Breast epithelium (tissue), 3 donors: Measurements from ENCODE around the gene ID1.

Experiments
- POLR2A ChIP-seq: fragments of 450-650 bp; IDR thresholded peaks from one replicate; pipeline ENCODE4 v1.6.1; 2016; ENCODE audit warnings: antibody characterized with exemption, mild to moderate bottlenecking, moderate library complexity
- POLR2AphosphoS5 ChIP-seq, 3 donors: sonication (generic); formaldehyde crosslinking; IDR thresholded peaks; one replicate each; pipeline ENCODE4 v1.6.1; 2017; ENCODE audit warnings: antibody characterized with exemption in 3 of 3
- TF ChIP-seq, protein P1 (sequence below), 3 donors: fragments of 450-650 bp; IDR thresholded peaks; one replicate each; pipeline ENCODE4 v1.5.1; 2016 to 2017; ENCODE audit warnings: antibody characterized with exemption in 3 of 3, mild to moderate bottlenecking in 3 of 3, moderate library complexity in 3 of 3

DNA sequence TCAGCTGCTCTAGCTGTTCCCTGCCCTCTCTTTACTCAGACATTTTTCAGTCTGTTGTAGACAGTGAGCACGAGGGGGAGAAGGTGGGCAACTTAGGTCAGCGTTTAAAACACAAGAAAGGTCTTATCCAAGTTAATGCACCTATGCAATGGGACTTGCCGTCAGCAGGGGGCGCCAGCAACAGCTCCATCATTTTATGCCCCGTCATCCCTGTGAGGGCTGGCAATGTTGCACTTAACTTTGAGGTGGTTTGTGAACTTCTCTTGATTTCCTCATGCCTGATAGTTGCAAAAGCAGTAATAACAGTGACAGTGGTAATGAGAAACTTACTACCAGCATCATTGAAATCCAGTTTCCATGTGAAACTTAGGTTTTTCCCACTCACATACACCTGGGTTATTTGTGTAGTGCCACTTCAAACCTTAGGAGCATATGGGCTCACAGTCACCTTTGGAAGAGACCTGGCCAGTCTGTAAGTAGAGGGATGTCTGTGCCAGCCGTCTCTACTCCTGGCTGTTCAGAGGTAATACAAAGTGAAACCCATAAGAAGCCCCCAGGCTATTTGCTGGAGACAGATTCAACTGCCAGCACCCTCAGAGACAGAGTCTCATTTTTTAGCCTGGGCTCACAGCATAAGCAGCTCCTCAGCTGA, 44.9 kb upstream of the ID1 start:
- TF ChIP-seq, protein P1, sequence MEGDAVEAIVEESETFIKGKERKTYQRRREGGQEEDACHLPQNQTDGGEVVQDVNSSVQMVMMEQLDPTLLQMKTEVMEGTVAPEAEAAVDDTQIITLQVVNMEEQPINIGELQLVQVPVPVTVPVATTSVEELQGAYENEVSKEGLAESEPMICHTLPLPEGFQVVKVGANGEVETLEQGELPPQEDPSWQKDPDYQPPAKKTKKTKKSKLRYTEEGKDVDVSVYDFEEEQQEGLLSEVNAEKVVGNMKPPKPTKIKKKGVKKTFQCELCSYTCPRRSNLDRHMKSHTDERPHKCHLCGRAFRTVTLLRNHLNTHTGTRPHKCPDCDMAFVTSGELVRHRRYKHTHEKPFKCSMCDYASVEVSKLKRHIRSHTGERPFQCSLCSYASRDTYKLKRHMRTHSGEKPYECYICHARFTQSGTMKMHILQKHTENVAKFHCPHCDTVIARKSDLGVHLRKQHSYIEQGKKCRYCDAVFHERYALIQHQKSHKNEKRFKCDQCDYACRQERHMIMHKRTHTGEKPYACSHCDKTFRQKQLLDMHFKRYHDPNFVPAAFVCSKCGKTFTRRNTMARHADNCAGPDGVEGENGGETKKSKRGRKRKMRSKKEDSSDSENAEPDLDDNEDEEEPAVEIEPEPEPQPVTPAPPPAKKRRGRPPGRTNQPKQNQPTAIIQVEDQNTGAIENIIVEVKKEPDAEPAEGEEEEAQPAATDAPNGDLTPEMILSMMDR (IDR thresholded peaks at IDR 0.05) = peak; percentile 71 to 86 (median 81)
- TF ChIP-seq POLR2A = no peak
- TF ChIP-seq POLR2AphosphoS5 (IDR thresholded peaks at IDR 0.05) = peak in 1 of 3 donors; percentile 33
